ENCODE measurements around the gene ANKRD22.

The ANKRD22 gene

DNA sequence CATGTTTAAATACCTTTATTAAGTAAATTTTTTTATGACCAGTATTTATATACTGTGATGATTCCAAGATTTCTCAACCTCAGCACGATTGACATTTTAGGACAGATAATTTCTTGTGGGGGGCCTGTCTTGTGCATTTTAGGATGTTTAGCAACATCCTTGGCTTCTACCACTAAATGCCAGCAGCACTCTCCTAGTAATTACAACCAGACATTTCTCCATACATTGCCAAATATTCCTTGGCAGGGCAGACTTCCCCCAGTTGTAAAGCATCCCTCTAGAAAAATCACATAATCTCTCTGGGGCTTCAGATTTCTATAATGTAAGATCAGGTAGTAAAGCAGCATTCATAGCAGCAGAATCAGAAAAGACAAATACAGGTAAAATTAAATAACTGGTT lies 56.9 kb downstream of the ANKRD22 start:
- no peak for DNase-seq (ENCODE audit: low read depth)

DNA sequence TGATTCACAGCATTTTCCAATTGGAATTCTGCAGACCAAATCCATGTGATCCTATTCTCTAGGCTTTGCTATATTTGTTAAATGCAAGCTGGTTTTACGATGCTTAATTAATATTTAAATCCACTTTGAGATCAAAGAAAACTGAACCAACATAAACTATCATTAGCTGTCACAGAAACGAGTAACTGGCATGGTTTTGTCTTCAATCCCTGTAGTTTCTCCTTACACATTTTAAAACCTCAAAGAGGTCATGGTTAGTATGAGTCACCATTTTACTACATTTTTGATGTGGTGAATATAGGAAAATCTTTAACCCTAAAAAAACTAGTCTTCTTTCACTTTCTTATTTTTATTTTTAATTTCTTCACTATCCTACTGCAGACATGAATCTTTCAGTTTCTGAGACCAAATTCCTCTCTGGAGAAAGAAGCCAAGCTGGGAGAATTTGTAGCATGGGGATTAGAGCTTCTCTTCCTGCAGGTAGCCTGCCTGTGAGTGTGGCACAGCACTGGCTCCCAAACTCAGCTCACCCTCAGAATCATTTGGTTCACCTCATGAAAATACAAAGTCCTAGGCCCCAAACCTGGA lies 57.8 kb downstream of the ANKRD22 start:
- no peak for DNase-seq (ENCODE audit: low read depth)

DNA sequence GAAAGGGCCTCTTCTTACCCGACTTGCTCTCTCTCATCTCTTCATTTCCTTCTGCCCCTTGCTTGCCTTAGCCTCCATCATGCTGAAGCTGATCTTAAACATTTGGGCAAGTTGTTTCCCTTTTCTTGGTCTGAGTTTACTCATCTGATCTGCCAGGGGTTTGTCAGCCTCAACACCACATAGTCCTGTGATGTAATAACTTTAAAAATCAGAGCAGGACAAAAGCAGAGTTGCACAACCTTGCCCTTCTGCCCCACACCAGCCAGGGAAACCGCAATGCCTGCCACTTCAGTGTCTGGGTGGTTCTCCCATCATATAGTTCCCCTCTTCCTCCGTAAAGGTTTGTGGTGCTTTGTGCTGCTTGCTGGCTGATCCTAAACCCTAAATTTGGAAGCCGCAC lies 59.0 kb downstream of the ANKRD22 start:
- no peak for DNase-seq (ENCODE audit: low read depth)

DNA sequence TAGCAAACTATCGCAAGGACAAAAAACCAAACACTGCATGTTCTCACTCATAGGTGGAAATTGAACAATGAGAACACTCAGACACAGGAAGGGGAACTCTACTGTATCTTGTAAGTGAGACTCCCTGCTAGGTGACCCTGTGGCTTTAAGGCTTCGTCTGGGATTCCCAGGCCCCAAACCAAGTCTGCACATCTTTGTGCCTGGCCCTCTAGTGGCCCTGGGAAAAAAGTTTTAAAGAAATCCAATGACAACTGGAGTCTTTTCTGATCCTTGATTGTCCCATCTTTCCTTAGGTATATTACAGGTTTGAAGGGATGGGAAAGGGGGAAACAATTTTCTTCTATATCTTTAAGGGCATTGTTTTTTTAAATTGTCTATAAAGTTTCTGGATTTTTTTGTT lies 59.7 kb downstream of the ANKRD22 start:
- no peak for DNase-seq (ENCODE audit: low read depth)

DNA sequence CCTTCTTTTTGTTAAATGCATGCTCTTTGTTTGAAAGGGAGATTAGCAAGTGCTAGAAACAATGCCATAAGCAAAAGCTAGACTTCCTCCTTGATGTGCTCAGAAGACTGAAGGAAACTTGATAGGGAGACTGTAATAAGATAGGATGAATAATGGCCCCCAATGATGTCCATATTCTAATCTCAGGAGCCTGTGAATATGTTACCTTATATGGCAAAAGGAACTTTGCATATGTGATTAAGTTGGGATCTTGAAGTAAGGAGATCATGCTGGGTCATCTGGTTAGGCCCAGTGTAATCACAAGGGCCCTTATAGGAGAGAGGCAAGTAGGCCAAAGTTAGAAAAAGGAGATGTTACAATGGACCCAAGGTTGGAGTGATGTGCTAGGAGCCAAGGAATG lies 62.7 kb downstream of the ANKRD22 start:
- no peak for DNase-seq (ENCODE audit: low read depth)

DNA sequence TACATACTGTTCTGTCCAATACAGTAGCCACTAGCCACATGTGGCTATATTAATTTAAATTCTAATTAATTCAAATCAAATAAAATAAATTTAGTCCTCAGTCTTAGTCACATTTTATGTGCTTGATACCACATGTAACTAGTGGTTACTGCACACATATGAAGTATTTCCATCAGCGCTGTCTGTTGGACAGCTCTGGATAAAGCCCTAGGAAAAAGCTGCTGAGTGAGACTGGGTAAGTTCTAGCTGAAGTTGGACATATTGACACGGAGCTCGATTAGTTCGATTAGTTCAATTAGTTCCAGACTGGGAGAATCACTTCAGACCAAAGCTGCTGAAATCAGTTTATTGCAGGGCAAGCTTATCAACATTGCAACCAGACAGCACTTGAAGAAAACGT lies 64.2 kb downstream of the ANKRD22 start:
- no peak for DNase-seq (ENCODE audit: low read depth)

DNA sequence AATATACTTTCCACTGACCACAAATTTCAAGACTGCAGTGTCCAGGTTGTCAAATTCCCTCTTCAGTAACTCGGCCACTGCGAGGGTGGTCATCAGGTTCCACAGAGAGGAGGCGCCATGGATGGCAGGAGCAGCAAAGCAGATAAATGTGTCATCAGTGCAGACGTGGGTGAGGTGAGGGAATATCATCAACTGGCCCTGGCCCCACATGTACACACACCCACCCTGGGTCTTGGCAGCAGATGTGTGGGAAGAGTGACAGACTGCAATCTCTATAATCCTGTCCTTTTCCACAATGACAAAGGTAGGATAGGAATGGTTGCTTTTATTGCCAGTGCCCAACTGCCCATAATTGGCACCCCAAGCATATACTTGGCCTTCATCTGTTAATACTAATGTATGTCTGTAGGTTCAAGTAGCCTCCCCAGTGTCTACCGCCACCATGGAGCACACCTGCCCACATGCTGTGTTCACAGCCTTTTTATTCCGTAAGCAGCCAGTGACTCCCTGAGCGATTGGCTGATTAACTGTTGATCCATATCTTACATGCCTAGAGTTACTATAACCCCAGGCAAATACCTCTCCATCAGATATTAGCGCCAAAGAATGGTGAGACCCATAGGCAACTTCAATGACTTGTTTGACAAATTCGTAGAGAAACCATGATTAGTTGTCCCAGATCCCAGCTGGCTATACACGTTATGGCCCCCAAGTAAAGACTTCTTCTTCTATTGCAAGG lies 65.4 kb downstream of the ANKRD22 start:
- DNase-seq (ENCODE audit: low read depth) = no peak

DNA sequence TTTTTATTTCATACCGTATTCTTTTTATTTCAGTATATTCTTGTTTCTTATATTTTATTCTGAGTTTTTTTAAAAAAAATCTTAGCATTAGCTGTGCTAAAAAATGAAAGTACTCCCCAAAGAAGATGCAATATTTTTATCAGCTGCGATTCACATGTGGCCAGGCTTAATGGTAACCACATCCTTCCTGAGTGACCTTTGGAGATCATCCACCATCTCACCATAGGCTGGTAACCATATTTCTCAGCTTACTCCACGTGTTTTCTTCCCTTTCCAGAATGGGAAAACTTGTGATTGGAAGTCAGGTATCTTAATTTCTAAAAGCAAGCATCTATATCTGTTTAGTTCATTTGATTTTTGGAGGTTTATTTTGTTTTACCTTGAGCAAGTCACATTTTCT lies 67.9 kb downstream of the ANKRD22 start:
- no peak for DNase-seq (ENCODE audit: low read depth)

DNA sequence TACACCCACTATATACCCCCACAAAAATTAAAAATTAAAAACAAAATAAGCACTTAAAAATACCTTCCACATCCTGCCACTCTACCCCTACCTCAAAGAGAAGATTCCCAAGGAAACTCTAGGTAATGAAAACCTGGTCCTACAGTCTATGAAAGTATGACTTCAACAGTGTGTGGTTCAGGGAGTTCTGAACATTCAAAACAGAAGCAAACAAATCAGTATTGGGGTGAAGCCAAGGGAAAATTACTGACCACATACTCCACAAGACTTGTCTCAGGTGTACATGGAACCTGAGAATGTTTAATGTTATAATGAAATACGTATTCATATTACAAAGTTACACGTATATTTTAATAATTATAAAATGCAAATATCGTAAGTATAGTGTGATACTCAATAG lies 69.4 kb downstream of the ANKRD22 start:
- DNase-seq (ENCODE audit: low read depth) = no peak

DNA sequence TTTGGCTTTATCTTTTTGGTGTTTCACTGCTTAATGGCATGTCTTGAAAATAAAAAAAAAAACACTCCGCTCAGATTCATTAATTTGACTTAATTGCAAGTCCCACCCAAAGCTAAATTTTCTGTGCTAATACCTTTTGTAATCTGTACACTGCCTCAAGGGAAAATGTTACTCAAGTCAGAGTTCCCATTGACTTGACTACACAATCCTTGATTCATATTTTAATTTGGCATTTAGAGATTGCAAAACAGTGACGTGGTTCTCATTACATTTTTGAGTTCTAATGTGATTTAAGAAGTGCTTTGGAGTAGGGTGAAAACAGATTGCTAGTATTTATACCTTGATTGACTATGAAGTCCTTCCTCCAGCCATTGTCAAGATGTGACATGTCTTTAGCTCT lies 70.4 kb downstream of the ANKRD22 start:
- no peak for DNase-seq (ENCODE audit: low read depth)

All from GM04503 (cell line).